Coronary artery (tissue), 2 donors: ENCODE measurements around the gene KCNAB2.

ENCODE experiments used
- DNase-seq: peaks from one replicate; pipeline ENCODE4 v3.0.0-alpha.2; 2017; ENCODE audit warnings: low spot score
- H3K27ac ChIP-seq, 2 donors: fragments of 200-600 bp; sonication (generic); one replicate each; pipeline ENCODE4 v1.5.1; 2016 to 2019
- H3K4me3 ChIP-seq: fragments of 200-600 bp; sonication (generic); 2 replicates; pipeline ENCODE4 v1.5.1; 2016; ENCODE audit warnings: mild to moderate bottlenecking, moderate library complexity
- CTCF ChIP-seq: fragments of 200-600 bp; sonication (generic); IDR thresholded peaks from one replicate; pipeline ENCODE4 v1.5.1; 2019; ENCODE audit warnings: antibody characterized with exemption

Gene KCNAB2

GRCh38 chr1:6045561-6045960, at the start of gene KCNAB2:
KCNAB2 (plus strand) TSS chr1:6045888; CDS start chr1:6051537, 5,649 bp downstream.
- DNase-seq, result no peak
- Histone ChIP-seq H3K4me3 (no peak within 1 kb of the TSS), H3K27ac (no peak within 1 kb of the TSS)
- no peak for TF ChIP-seq CTCF

- no peak overlapping the region for H3K4me3 ChIP-seq
- H3K27ac ChIP-seq, result no peak overlapping the region
- TF ChIP-seq CTCF, result no peak
- no peak for DNase-seq
These were observed 48.9 kb upstream of the KCNAB2 start for GRCh38 chr1:5996641-5997270.

GRCh38 chr1:5997316-5997715, 48.4 kb upstream of the KCNAB2 start:
- Histone ChIP-seq H3K4me3 (no peak overlapping the region), H3K27ac (no peak overlapping the region)
- no peak for TF ChIP-seq CTCF
- DNase-seq, result no peak

- no peak for TF ChIP-seq CTCF
- DNase-seq, result no peak
- H3K27ac ChIP-seq, result no peak overlapping the region
- H3K4me3 ChIP-seq, result no peak overlapping the region
These were observed 47.4 kb upstream of the KCNAB2 start for GRCh38 chr1:5998051-5998905.

- Histone ChIP-seq H3K4me3 (no peak overlapping the region), H3K27ac (no peak overlapping the region)
- no peak for DNase-seq
- no peak for TF ChIP-seq CTCF
These were observed 46.8 kb upstream of the KCNAB2 start for GRCh38 chr1:5998906-5999301.

- no peak for TF ChIP-seq CTCF
- Histone ChIP-seq H3K27ac (no peak overlapping the region), H3K4me3 (no peak overlapping the region)
- no peak for DNase-seq
These were observed 45.8 kb upstream of the KCNAB2 start for GRCh38 chr1:5999711-6000443.
